A549 (cell line): Measurements from ENCODE around the gene GSTA2. TPM values are rescaled to one million over a fixed set of nuclear protein-coding genes. Genes with fewer than 3 reads are reported as not detected.
"Not testable (repeated sequence)": the region's sequence is repeated elsewhere in the genome, so short reads cannot be mapped to it uniquely, and the experiment has no call there.

Experiments
- ATAC-seq, 2 experiments: fragments of 200-7000 bp in 1 of 2; fragments of >200 bp in 1 of 2; cut with Nextera tagmentation in 1 of 2; cut with Tn5 transposase in 1 of 2; 3 replicates each; pipeline versions ENCODE4 v1.8.0 to v1.9.1; 2018 to 2020; ENCODE audit warnings: mild to moderate bottlenecking in 1 of 2, moderate library complexity in 1 of 2
- CTCF ChIA-PET: fragments of 300-600 bp; sonication (Branson Sonifier 250); formaldehyde crosslinking; extraction: SDS; loops from one replicate; lab custom pipeline; 2021; ENCODE audit warnings: antibody characterized with exemption, inconsistent platforms; lab: Yijun Ruan, JAX
- POLR2A ChIA-PET: fragments of 350-600 bp; formaldehyde crosslinking; extraction: SDS; loops from one replicate; lab custom pipeline; 2021; ENCODE audit warnings: antibody characterized with exemption, inconsistent platforms; lab: Yijun Ruan, JAX
- DNase-seq, 2 experiments: peaks; one replicate each; pipeline versions ENCODE4 v3.0.0 to v3.0.0-alpha.2; 2011 to 2016; ENCODE audit warnings: low read depth in 1 of 2, low spot score in 1 of 2
- FAIRE-seq: peaks from 2 replicates; lab custom pipeline; 2011; peaks lifted over from hg19 to GRCh38; lab: Jason Lieb, UNC
- H3K27ac ChIP-seq, 2 experiments: fragments of >200 bp; sonication (Bioruptor Twin); formaldehyde crosslinking; 3 replicates each; pipeline ENCODE4 v1.5.1; 2016 to 2017
- H3K4me1 ChIP-seq: fragments of >200 bp; sonication (Bioruptor Twin); formaldehyde crosslinking; 3 replicates; pipeline ENCODE4 v1.6.1; 2016
- H3K4me2 ChIP-seq: fragments of >200 bp; sonication (Bioruptor Twin); formaldehyde crosslinking; 3 replicates; pipeline ENCODE4 v1.6.1; 2016
- H3K4me3 ChIP-seq: fragments of >200 bp; sonication (Bioruptor Twin); formaldehyde crosslinking; 3 replicates; pipeline ENCODE4 v1.5.1; 2016
- H3K9me3 ChIP-seq: fragments of >200 bp; sonication (Bioruptor Twin); formaldehyde crosslinking; 3 replicates; pipeline ENCODE4 v1.6.1; 2016
- CBX2 ChIP-seq: fragments of 200-600 bp; sonication (generic); IDR thresholded peaks from 2 replicates; pipeline ENCODE4 v1.6.1; 2016; ENCODE audit warnings: low read depth, mild to moderate bottlenecking, borderline replicate concordance
- CEBPB ChIP-seq, 2 experiments: fragments of >200 bp in 1 of 2; sonication (Bioruptor Twin) in 1 of 2; formaldehyde crosslinking in 1 of 2; IDR thresholded peaks; 2 replicates each; pipeline ENCODE4 v1.6.1; 2012 to 2016
- CHD2 ChIP-seq: fragments of 150-350 bp; IDR thresholded peaks from 2 replicates; pipeline ENCODE4 v1.6.1; 2014; ENCODE audit warnings: low read length; ENCODE audit not compliant: partially characterized antibody
- EHMT2 ChIP-seq: fragments of 200-600 bp; sonication (generic); IDR thresholded peaks from 2 replicates; pipeline ENCODE4 v1.6.1; 2016; ENCODE audit warnings: antibody characterized with exemption, low read depth, mild to moderate bottlenecking, moderate library complexity
- ELK1 ChIP-seq: fragments of 150-350 bp; IDR thresholded peaks from 2 replicates; pipeline ENCODE4 v1.6.1; 2014; ENCODE audit warnings: low read depth, mild to moderate bottlenecking, low read length
- EP300 ChIP-seq, 2 experiments: fragments of >200 bp; sonication (Bioruptor Twin); formaldehyde crosslinking; IDR thresholded peaks; 2 replicates in 1 of 2; 3 replicates in 1 of 2; pipeline ENCODE4 v1.6.1; 2016 to 2017
- ESRRA ChIP-seq: fragments of 150-350 bp; IDR thresholded peaks from 2 replicates; pipeline ENCODE4 v1.6.1; 2014; ENCODE audit warnings: mild to moderate bottlenecking, low read length, borderline replicate concordance
- KDM5A ChIP-seq: fragments of 200-600 bp; sonication (generic); IDR thresholded peaks from 2 replicates; pipeline ENCODE4 v1.6.1; 2016; ENCODE audit warnings: antibody characterized with exemption, mild to moderate bottlenecking
- MYC ChIP-seq: IDR thresholded peaks from 2 replicates; pipeline ENCODE4 v1.6.1; 2012; ENCODE audit warnings: mild to moderate bottlenecking, inconsistent platforms, low read length, improper control_type of control experiment, borderline replicate concordance
- NFE2L2 ChIP-seq: fragments of 150-350 bp; conservative IDR thresholded peaks from 2 replicates; pipeline ENCODE4 v1.6.1; 2014; ENCODE audit warnings: low read length
- NR3C1 ChIP-seq: fragments of >200 bp; sonication (Bioruptor Twin); formaldehyde crosslinking; IDR thresholded peaks from 3 replicates; pipeline ENCODE4 v1.6.1; 2017
- REST ChIP-seq: fragments of 200-600 bp; sonication (generic); IDR thresholded peaks from 2 replicates; pipeline ENCODE4 v1.6.1; 2016; ENCODE audit warnings: antibody characterized with exemption, mild to moderate bottlenecking, moderate library complexity
- SREBF2 ChIP-seq: fragments of 450-650 bp; IDR thresholded peaks from 2 replicates; pipeline ENCODE4 v1.6.1; 2014; ENCODE audit warnings: mild to moderate bottlenecking, moderate library complexity
- USF2 ChIP-seq: fragments of 450-650 bp; IDR thresholded peaks from 2 replicates; pipeline ENCODE4 v1.6.1; 2014; ENCODE audit warnings: antibody characterized with exemption
- ZC3H11A ChIP-seq: fragments of 450-650 bp; IDR thresholded peaks from 2 replicates; pipeline ENCODE4 v1.6.1; 2014; ENCODE audit warnings: antibody characterized with exemption, mild to moderate bottlenecking
- ZNF302 ChIP-seq: fragments of 250-450 bp; sonication (Bioruptor Pico); IDR thresholded peaks from 2 replicates; pipeline ENCODE4 v1.9.0; 2021; ENCODE audit warnings: inconsistent platforms, mild to moderate bottlenecking, moderate library complexity
- WGBS: methylation state at CpG from one replicate; pipeline ENCODE4 v1.1.6; 2017; ENCODE audit errors: missing lambda C conversion rate; 5-methylcytosine and 5-hydroxymethylcytosine counted together
- polyA plus RNA-seq, 4 experiments: library from polyadenylated mRNA; depleted of rRNA in 3 of 4; stranded (reverse); fragments of >200 nt; fragmentation: RNase III in 1 of 4; extraction: RNeasy Plus Mini Kit Qiagen cat#74134 plus additional on column Dnase treatment in 1 of 4; gene quantifications; 2 replicates in 3 of 4; 3 replicates in 1 of 4; pipeline ENCODE4 v1.2.3, GENCODE V29; 2011 to 2017
- TF ChIP-seq, protein P1 (sequence below): fragments of 250-450 bp; sonication (Bioruptor Pico); IDR thresholded peaks from 2 replicates; pipeline ENCODE4 v1.5.0; 2020; ENCODE audit warnings: low read depth, mild to moderate bottlenecking, moderate library complexity
- TF ChIP-seq, protein P2 (sequence below): IDR thresholded peaks from 2 replicates; pipeline ENCODE4 v1.6.1; 2012

The GSTA2 gene
- polyA plus RNA-seq, 2 of the 4 experiments (the other 2 are of a cell fraction), result 0.10 to 0.68 TPM

DNA sequence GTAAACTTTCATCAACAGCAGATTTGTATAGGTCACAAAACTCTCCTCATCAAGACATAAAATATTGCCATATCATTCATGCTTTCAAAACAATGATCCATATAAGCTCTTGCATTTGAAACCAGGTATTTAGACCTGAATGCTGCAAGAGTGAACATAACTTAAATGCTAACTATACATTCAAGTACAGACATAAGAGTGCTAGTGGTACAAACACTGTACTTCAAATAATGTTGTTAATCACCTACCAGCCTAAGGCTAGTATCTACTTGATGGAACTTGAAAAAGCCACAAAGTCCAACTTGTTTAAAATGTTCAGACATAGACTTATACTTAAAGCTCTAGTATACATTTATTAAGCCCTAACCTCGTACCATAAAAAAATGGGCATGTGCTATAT, 16.0 kb upstream of the GSTA2 start:
- CTCF ChIA-PET, result interaction anchor here (0.6 kb wide), 2 partner anchors 48 to 320 kb away, joined by 3 read pairs; no protein-coding TSS in a partner anchor
- H3K4me3 ChIP-seq, result no peak overlapping the region
- 44% methylated on average over 1 of the region's 1 CpG for WGBS

GRCh38 chr6:52776711-52777351, 13.6 kb upstream of the GSTA2 start:
- H3K4me1 ChIP-seq, H3K9me3 ChIP-seq, CTCF ChIA-PET, FAIRE-seq, H3K4me3 ChIP-seq, H3K27ac ChIP-seq, ATAC-seq, POLR2A ChIA-PET, H3K4me2 ChIP-seq, DNase-seq: not testable (repeated sequence)
- 39% methylated on average over 4 of the region's 9 CpGs for WGBS

More for the DNA sequence above, 16.0 kb upstream of the GSTA2 start:
- TF ChIP-seq ELK1 (no peak), CEBPB (IDR thresholded peaks at IDR 0.05) (no peak), EHMT2 (no peak), KDM5A (no peak), CBX2 (no peak), ESRRA (no peak), CHD2 (no peak), EP300 (IDR thresholded peaks at IDR 0.05) (no peak), ZNF302 (CRISPR knock-in tag) (no peak), USF2 (no peak), SREBF2 (no peak), MYC (no peak), NR3C1 (no peak), NFE2L2 (no peak), REST (no peak), ZC3H11A (no peak)
- TF ChIP-seq, protein P1, sequence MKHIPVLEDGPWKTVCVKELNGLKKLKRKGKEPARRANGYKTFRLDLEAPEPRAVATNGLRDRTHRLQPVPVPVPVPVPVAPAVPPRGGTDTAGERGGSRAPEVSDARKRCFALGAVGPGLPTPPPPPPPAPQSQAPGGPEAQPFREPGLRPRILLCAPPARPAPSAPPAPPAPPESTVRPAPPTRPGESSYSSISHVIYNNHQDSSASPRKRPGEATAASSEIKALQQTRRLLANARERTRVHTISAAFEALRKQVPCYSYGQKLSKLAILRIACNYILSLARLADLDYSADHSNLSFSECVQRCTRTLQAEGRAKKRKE, result no peak
- TF ChIP-seq, protein P2, sequence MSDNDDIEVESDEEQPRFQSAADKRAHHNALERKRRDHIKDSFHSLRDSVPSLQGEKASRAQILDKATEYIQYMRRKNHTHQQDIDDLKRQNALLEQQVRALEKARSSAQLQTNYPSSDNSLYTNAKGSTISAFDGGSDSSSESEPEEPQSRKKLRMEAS, result no peak
- H3K4me1 ChIP-seq, result no peaks in the 10 kb centered on the region
- H3K27ac ChIP-seq, result no peak overlapping the region
- H3K9me3 ChIP-seq, result no peaks in the 10 kb centered on the region
- DNase-seq (no peak), FAIRE-seq (no peak), ATAC-seq (no peak)
- no peak overlapping the region for H3K4me2 ChIP-seq
- POLR2A ChIA-PET, result no interaction called here

DNA sequence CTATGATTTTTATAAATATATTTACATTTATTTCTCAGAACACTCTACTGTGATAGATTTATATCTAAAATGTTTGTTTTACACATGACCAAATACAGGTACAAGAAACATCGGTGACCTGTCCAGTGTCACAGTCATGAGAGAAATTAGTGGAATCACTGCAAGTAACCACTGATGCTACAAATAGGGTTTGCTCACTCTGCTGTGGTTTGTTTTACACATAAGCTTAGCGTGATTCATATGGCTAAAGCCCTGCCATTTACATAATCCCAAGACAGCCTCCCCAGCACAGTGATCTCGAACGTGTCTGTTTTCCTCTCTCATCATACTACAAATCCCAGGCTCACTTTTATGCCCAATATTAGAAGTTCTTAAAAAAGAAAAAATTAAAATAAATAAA, 6.1 kb upstream of the GSTA2 start:
- DNase-seq, H3K4me3 ChIP-seq, H3K4me2 ChIP-seq, FAIRE-seq, H3K27ac ChIP-seq, ATAC-seq, H3K4me1 ChIP-seq, POLR2A ChIA-PET, H3K9me3 ChIP-seq, CTCF ChIA-PET: not testable (repeated sequence)
- WGBS, result 91% methylated on average over 4 of the region's 4 CpGs

DNA sequence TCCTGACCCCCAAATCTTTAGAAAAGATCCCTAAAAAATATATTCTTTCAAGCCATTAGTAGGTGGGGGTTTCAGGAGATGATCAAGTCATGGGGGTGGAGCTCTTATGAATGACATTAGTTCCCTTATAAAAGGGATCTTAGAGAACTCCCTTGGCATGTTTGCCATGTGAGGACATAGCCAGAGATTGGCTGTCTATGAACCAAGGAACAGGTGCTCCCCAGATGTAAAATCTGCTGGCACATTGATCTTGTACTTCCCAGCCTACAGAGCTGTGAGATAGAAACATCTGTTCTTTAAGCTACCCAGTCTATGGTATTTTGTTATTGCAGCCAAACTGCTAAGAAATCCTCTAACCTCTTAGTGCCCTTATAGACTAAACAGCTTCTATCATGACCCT, 4.4 kb upstream of the GSTA2 start:
- POLR2A ChIA-PET, ATAC-seq, H3K9me3 ChIP-seq, DNase-seq, H3K4me2 ChIP-seq, H3K27ac ChIP-seq, H3K4me3 ChIP-seq, H3K4me1 ChIP-seq, CTCF ChIA-PET, FAIRE-seq: not testable (repeated sequence)

DNA sequence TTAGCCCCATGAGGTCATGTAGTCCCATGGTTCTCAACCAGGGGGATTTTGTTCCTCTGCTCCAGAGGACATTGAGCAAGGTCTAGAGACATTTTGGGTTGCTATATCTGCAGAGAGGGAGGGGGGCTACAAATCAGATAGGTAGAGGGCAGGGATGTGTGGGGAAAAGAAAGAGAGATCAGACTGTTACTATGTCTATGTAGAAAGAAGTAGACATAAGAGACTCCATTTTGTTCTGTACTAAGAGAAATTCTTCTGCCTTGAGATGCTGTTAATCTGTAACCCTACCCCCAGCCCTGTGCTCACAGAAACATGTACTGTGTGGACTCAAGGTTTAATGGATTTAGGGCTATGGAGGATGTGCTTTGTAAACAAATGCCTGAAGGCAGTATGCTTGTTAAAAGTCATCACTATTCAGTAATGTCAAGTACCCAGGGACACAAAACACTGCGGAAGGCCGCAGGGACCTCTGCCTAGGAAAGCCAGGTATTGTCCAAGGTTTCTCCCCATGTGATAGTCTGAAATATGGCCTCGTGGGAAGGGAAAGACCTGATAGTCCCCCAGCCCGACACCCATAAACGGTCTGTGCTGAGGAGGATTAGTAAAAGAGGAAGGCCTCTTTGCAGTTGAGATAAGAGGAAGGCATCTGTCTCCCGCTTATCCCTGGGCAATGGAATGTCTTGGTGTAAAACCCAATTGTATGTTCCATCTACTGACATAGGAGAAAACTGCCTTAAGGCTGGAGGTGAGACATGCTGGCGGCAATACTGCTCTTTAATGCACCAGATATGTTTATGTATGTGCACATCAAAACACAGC, 1.4 kb downstream of the GSTA2 start:
- whole genome bisulfite sequencing, result 66% methylated on average over 7 of the region's 7 CpGs
- ATAC-seq, CTCF ChIA-PET, FAIRE-seq, H3K4me2 ChIP-seq, H3K27ac ChIP-seq, H3K9me3 ChIP-seq, POLR2A ChIA-PET, H3K4me1 ChIP-seq, H3K4me3 ChIP-seq, DNase-seq: not testable (repeated sequence)
